Fibroblast of the aortic adventitia (primary cell): ENCODE data around the gene IL36A. TPM values are rescaled to one million over a fixed set of nuclear protein-coding genes. Genes with fewer than 3 reads are reported as not detected.

ENCODE experiments used
- DNase-seq: peaks from one replicate; pipeline ENCODE4 v3.0.0-alpha.2; 2010; ENCODE audit warnings: low read depth
- H3K4me3 ChIP-seq: 2 replicates; pipeline ENCODE4 v1.5.1; 2011; ENCODE audit warnings: low read depth, mild to moderate bottlenecking, control low read depth, low read length, moderate library complexity
- total RNA-seq: library from RNA; depleted of rRNA; stranded (reverse); fragments of >200 nt; gene quantifications from 2 replicates; pipeline ENCODE4 v1.2.3, GENCODE V29; 2012; ENCODE audit warnings: low replicate concordance
- TF ChIP-seq, protein P1 (sequence below): IDR thresholded peaks from 2 replicates; pipeline ENCODE4 v1.5.1; 2011; ENCODE audit warnings: mild to moderate bottlenecking, low read length, control low read depth, inconsistent platforms; ENCODE audit not compliant: insufficient read depth

Gene IL36A
- total RNA-seq, 1 donor, result not detected

- TF ChIP-seq, protein P1, sequence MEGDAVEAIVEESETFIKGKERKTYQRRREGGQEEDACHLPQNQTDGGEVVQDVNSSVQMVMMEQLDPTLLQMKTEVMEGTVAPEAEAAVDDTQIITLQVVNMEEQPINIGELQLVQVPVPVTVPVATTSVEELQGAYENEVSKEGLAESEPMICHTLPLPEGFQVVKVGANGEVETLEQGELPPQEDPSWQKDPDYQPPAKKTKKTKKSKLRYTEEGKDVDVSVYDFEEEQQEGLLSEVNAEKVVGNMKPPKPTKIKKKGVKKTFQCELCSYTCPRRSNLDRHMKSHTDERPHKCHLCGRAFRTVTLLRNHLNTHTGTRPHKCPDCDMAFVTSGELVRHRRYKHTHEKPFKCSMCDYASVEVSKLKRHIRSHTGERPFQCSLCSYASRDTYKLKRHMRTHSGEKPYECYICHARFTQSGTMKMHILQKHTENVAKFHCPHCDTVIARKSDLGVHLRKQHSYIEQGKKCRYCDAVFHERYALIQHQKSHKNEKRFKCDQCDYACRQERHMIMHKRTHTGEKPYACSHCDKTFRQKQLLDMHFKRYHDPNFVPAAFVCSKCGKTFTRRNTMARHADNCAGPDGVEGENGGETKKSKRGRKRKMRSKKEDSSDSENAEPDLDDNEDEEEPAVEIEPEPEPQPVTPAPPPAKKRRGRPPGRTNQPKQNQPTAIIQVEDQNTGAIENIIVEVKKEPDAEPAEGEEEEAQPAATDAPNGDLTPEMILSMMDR, result no peak
- no peak overlapping the region for H3K4me3 ChIP-seq
- DNase-seq, result no peak
Measured at GRCh38 chr2:113000436-113000835, 4.8 kb upstream of the IL36A start.

- DNase-seq, result no peak
- H3K4me3 ChIP-seq, result no peak overlapping the region
- TF ChIP-seq, protein P1, result no peak
Measured at GRCh38 chr2:113002677-113003076, 2.6 kb upstream of the IL36A start.

DNA sequence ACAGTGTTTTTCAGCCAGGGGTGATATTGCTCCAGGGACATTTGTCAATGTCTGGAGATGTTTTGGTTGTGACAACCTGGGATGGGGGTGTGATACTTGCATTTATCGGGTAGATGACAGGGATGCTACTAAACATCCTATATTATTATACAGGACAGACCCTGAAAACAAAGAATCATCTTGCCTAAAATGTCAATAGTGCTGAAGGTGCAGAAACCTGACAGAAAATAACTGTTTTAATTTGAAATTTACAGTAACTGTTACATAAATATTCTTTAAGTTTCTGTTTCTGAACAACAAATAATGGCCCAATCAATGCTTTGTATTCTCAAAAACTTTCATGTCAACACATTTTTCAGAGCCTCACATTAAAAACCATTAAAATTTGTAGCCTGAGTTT is 2.0 kb downstream of the IL36A start:
- no peak overlapping the region for H3K4me3 ChIP-seq
- TF ChIP-seq, protein P1, result no peak
- DNase-seq, result no peak

- DNase-seq, result no peak
- TF ChIP-seq, protein P1, result no peak
Measured at GRCh38 chr2:113009622-113010021, 4.4 kb downstream of the IL36A start.

GRCh38 chr2:113010088-113010487 is 4.8 kb downstream of the IL36A start:
- DNase-seq, result peak; percentile 58
- H3K4me3 ChIP-seq, result no peak overlapping the region
- TF ChIP-seq, protein P1, result no peak

More at GRCh38 chr2:113009622-113010021, 4.4 kb downstream of the IL36A start:
- H3K4me3 ChIP-seq, result no peak overlapping the region

DNA sequence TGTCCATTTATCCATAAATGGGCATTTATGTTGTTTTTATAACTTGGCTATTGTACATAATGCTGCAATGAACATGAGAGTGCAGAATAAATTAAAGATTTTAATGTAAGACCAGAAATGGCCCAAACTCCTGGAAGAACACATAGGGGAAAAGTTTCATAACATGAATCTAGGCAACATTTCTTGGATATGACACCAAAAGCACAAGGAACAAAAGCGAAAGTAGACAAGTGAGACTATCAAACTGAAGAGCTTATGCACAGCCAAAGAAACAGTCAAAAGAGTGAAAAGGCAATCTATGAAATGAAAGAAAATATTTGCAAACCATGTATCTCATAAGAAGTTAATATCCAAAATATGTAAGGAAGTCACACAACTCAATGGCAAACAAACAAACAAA is 5.8 kb downstream of the IL36A start:
- no peak overlapping the region for H3K4me3 ChIP-seq
- peak; percentile 7 for DNase-seq
- TF ChIP-seq, protein P1, result no peak
